Panc1 (cell line): ENCODE results near the gene ABCB1. TPM values are rescaled to one million over a fixed set of nuclear protein-coding genes. Genes with fewer than 3 reads are reported as not detected.

Experiments
- ATAC-seq: fragments of 200-7000 bp; cut with Tn5 transposase; 2 replicates; pipeline ENCODE4 v1.9.1; 2020; ENCODE audit warnings: mild to moderate bottlenecking, moderate library complexity
- BruUV-seq: library from RNA; stranded (reverse); fragments of 400-500 nt; replicated peaks from 2 replicates; lab custom pipeline; 2021; lab: Mats Ljungman, UMichigan
- CTCF ChIA-PET: fragments of 300-600 bp; sonication (Branson Sonifier 250); formaldehyde crosslinking; loops from one replicate; lab custom pipeline; 2022; ENCODE audit warnings: antibody characterized with exemption; lab: Charles Lee
- POLR2A ChIA-PET: fragments of 300-600 bp; sonication (Branson Sonifier 250); formaldehyde crosslinking; loops from one replicate; lab custom pipeline; 2022; ENCODE audit warnings: antibody characterized with exemption; lab: Charles Lee
- DNase-seq: peaks from one replicate; pipeline ENCODE4 v3.0.0-alpha.2; 2010; ENCODE audit warnings: low read depth, low spot score
- H3K27ac ChIP-seq: 2 replicates; pipeline ENCODE4 v1.5.1; 2011; ENCODE audit warnings: mild to moderate bottlenecking, low read length, inconsistent platforms
- H3K27me3 ChIP-seq: fragments of 200-500 bp; sonication (Bioruptor generic); 2 replicates; pipeline ENCODE4 v1.6.0; 2014; ENCODE audit warnings: low read length, inconsistent platforms; ENCODE audit not compliant: control insufficient read depth, insufficient read depth
- H3K36me3 ChIP-seq: fragments of 200-500 bp; sonication (Bioruptor generic); 2 replicates; pipeline ENCODE4 v1.5.1; 2014; ENCODE audit warnings: inconsistent platforms, mild to moderate bottlenecking, low read length, moderate library complexity; ENCODE audit not compliant: control insufficient read depth, insufficient read depth
- H3K4me1 ChIP-seq: 2 replicates; pipeline ENCODE4 v1.5.1; 2011; ENCODE audit warnings: inconsistent platforms, mild to moderate bottlenecking, low read length, moderate library complexity; ENCODE audit not compliant: control insufficient read depth, insufficient read depth
- H3K4me3 ChIP-seq, 2 experiments: 2 replicates each; pipeline ENCODE4 v1.5.1; 2011 to 2012; ENCODE audit warnings: low read depth in 2 of 2, low read length in 2 of 2, mild to moderate bottlenecking in 2 of 2, inconsistent platforms in 1 of 2, moderate library complexity in 1 of 2
- H3K9me3 ChIP-seq: fragments of 200-500 bp; sonication (Bioruptor generic); 2 replicates; pipeline ENCODE4 v1.5.1; 2014; ENCODE audit warnings: low read depth, mild to moderate bottlenecking, inconsistent platforms, low read length, moderate library complexity; ENCODE audit not compliant: control insufficient read depth, insufficient read depth
- CTCF ChIP-seq: fragments of 450-650 bp; IDR thresholded peaks from 2 replicates; pipeline ENCODE4 v1.5.1; 2017; ENCODE audit warnings: mild to moderate bottlenecking
- POLR2AphosphoS5 ChIP-seq: IDR thresholded peaks from 2 replicates; pipeline ENCODE4 v1.6.1; 2012; ENCODE audit warnings: mild to moderate bottlenecking, low read depth, low read length, moderate library complexity
- REST ChIP-seq, 2 experiments: IDR thresholded peaks; 2 replicates each; pipeline ENCODE4 v1.6.1; 2011 to 2012; ENCODE audit warnings: low read depth in 2 of 2, control low read depth in 1 of 2, low read length in 1 of 2, mild to moderate bottlenecking in 1 of 2, moderate library complexity in 1 of 2; ENCODE audit not compliant: insufficient read depth in 1 of 2
- SIN3A ChIP-seq: IDR thresholded peaks from 2 replicates; pipeline ENCODE4 v1.6.1; 2012; ENCODE audit warnings: low read depth, mild to moderate bottlenecking, low read length, moderate library complexity, borderline replicate concordance; ENCODE audit not compliant: insufficient read depth
- TCF7L2 ChIP-seq: IDR thresholded peaks from 2 replicates; pipeline ENCODE4 v1.6.1; 2011; ENCODE audit warnings: mild to moderate bottlenecking, low read depth, low read length, inconsistent platforms
- in situ Hi-C: cut with HindIII; loops from 2 replicates; pipeline ENCODE4 v1.10.0; 2016; ENCODE audit warnings: low sequenced_read_pairs, low pct_unique_long_range_greater_than_20kb
- intact Hi-C: fragments of 100-400 bp; cut with micrococcal nuclease; formaldehyde crosslinking; loops from one replicate; pipeline ENCODE4 v1.10.0; 2022; ENCODE audit not compliant: unreplicated experiment
- total RNA-seq: library from RNA; stranded (reverse); gene quantifications from one replicate; pipeline ENCODE4 v1.2.1, GENCODE V29; 2021; ENCODE audit not compliant: unreplicated experiment

Gene ABCB1
- total RNA-seq, 1 experiment from 2014 or later: 0.67 TPM

- Histone ChIP-seq H3K27ac (no peak overlapping the region), H3K27me3 (peaks cover 33% of the 10 kb centered on the region), H3K9me3 (no peaks in the 10 kb centered on the region), H3K36me3 (no peaks in the 10 kb centered on the region), H3K4me3 (no peak overlapping the region), H3K4me1 (0 out of 2 replicates have a peak, but pooled peaks cover 5% of the 10 kb centered on the region)
- no TSS peak for BruUV-seq
- ChIA-PET CTCF (no interaction called here), POLR2A (no interaction called here)
- no peak for TF ChIP-seq SIN3A
- no peak for TF ChIP-seq TCF7L2
- TF ChIP-seq CTCF: no peak
- TF ChIP-seq REST (IDR thresholded peaks at IDR 0.05; ENCODE audit: insufficient read depth in 1 of 2, low read depth in 2 of 2, low read length in 1 of 2): no peak
- no peak for TF ChIP-seq POLR2AphosphoS5
- no peak for DNase-seq
- intact Hi-C loops: no loop called here
- in situ Hi-C loops: no loop called here
- ATAC-seq: no peak
Observed at GRCh38 chr7:87596696-87597095, 4.0 kb downstream of the ABCB1 start.

GRCh38 chr7:87596136-87596535 lies 4.5 kb downstream of the ABCB1 start:
- DNase-seq (no peak), ATAC-seq (no peak)
- peaks cover 27% of the 10 kb centered on the region for H3K27me3 ChIP-seq
- 0 out of 2 replicates have a peak, but pooled peaks cover 4% of the 10 kb centered on the region for H3K4me1 ChIP-seq
- H3K4me3 ChIP-seq: no peak overlapping the region
- TF ChIP-seq TCF7L2 (no peak), SIN3A (no peak), CTCF (no peak), REST (IDR thresholded peaks at IDR 0.05; ENCODE audit: insufficient read depth in 1 of 2, low read depth in 2 of 2, low read length in 1 of 2) (no peak), POLR2AphosphoS5 (no peak)
- in situ Hi-C loops: no loop called here
- no peak overlapping the region for H3K27ac ChIP-seq
- H3K9me3 ChIP-seq: no peaks in the 10 kb centered on the region
- POLR2A ChIA-PET: no interaction called here
- intact Hi-C loops: no loop called here
- no TSS peak for BruUV-seq
- CTCF ChIA-PET: no interaction called here
- no peaks in the 10 kb centered on the region for H3K36me3 ChIP-seq
